Measurements from ENCODE around the gene REP15. TPM values are rescaled to one million over a fixed set of nuclear protein-coding genes. Genes with fewer than 3 reads are reported as not detected.

The REP15 gene
- total RNA-seq, 3 donors from 2014 or later (not counting 1 experiment from before 2014, with no cell fraction given), result not detected

GRCh38 chr12:27709212-27709931 lies 13.1 kb downstream of the REP15 start:
- H3K27ac Mint-ChIP-seq, result no peak overlapping the region

GRCh38 chr12:27709932-27710591 lies 13.8 kb downstream of the REP15 start:
- Mint-ChIP-seq H3K4me3 (peak overlapping the region; percentile 95), H3K4me1 (peaks cover 28 to 39% of the 10 kb centered on the region in 2 donors), H3K36me3 (no peaks in the 10 kb centered on the region), H3K9me3 (no peaks in the 10 kb centered on the region), H3K27me3 (ENCODE audit: low read depth in 2 of 2) (peaks cover 0 to 3% of the 10 kb centered on the region in 2 donors), H3K27ac (peak overlapping the region; percentile 90 to 94)
- peaks cover 2% of the 10 kb centered on the region for H3K27me3 ChIP-seq (ENCODE audit: control insufficient read depth, insufficient read depth, low read length)
- H3K4me3 ChIP-seq (ENCODE audit: low read length), result peak overlapping the region; percentile 97
- H3K4me1 ChIP-seq (ENCODE audit: control insufficient read depth, insufficient read depth, low read length), result peaks cover 12% of the 10 kb centered on the region
- H3K9me3 ChIP-seq (ENCODE audit: control insufficient read depth, insufficient read depth, low read length), result no peaks in the 10 kb centered on the region
- ATAC-seq (peak; percentile 22 to 46 (median 30)), DNase-seq (no peak)
- no peaks in the 10 kb centered on the region for H3K36me3 ChIP-seq (ENCODE audit: control insufficient read depth, insufficient read depth, low read length)
- WGBS (ENCODE audit: insufficient coverage), result 22% methylated on average over 23 of the region's 24 CpGs
- TF ChIP-seq CTCF (IDR thresholded peaks at IDR 0.05), result no peak
- H3K27ac ChIP-seq (ENCODE audit: low read length), result peak overlapping the region; percentile 73
- intact Hi-C loops (cut with micrococcal nuclease), result loop anchor here (2.0 kb wide), 1 partner anchor 185 kb away; the partner anchor contains the start of gene PPFIBP1

More at GRCh38 chr12:27709212-27709931, 13.1 kb downstream of the REP15 start:
- no peak for DNase-seq
- no peak for TF ChIP-seq CTCF (IDR thresholded peaks at IDR 0.05)
- H3K36me3 ChIP-seq (ENCODE audit: control insufficient read depth, insufficient read depth, low read length), result no peaks in the 10 kb centered on the region
- intact Hi-C loops (cut with micrococcal nuclease), result no loop called here
- H3K4me3 Mint-ChIP-seq, result peak overlapping the region; percentile 95
- WGBS (ENCODE audit: insufficient coverage), result 81% methylated on average over 12 of the region's 12 CpGs
- no peak overlapping the region for H3K27ac ChIP-seq (ENCODE audit: low read length)
- peaks cover 28 to 39% of the 10 kb centered on the region in 2 donors for H3K4me1 Mint-ChIP-seq
- H3K27me3 ChIP-seq (ENCODE audit: control insufficient read depth, insufficient read depth, low read length), result peaks cover 2% of the 10 kb centered on the region
- H3K9me3 ChIP-seq (ENCODE audit: control insufficient read depth, insufficient read depth, low read length), result no peaks in the 10 kb centered on the region
- H3K36me3 Mint-ChIP-seq, result no peaks in the 10 kb centered on the region
- no peaks in the 10 kb centered on the region for H3K9me3 Mint-ChIP-seq
- no peak for ATAC-seq
- peak overlapping the region; percentile 97 for H3K4me3 ChIP-seq (ENCODE audit: low read length)
- peaks cover 0 to 3% of the 10 kb centered on the region in 2 donors for H3K27me3 Mint-ChIP-seq (ENCODE audit: low read depth in 2 of 2)
- H3K4me1 ChIP-seq (ENCODE audit: control insufficient read depth, insufficient read depth, low read length), result peaks cover 12% of the 10 kb centered on the region

GRCh38 chr12:27710592-27711316 lies 14.5 kb downstream of the REP15 start, which contains the start of gene MRPS35:
Gene MRPS35, plus strand, starts transcription at chr12:27710832. Its CDS starts 12 bp downstream, at chr12:27710844.
- TF ChIP-seq CTCF (IDR thresholded peaks at IDR 0.05), result no peak
- Mint-ChIP-seq H3K9me3 (no peaks in the 10 kb centered on the region), H3K4me1 (peaks cover 28 to 39% of the 10 kb centered on the region in 2 donors), H3K27me3 (ENCODE audit: low read depth in 2 of 2) (peaks cover 0 to 3% of the 10 kb centered on the region in 2 donors), H3K4me3 (peak within 1 kb of the TSS; percentile 95), H3K27ac (peak within 1 kb of the TSS; percentile 90 to 94), H3K36me3 (no peaks in the 10 kb centered on the region)
- H3K27me3 ChIP-seq (ENCODE audit: control insufficient read depth, insufficient read depth, low read length), result peaks cover 2% of the 10 kb centered on the region
- H3K9me3 ChIP-seq (ENCODE audit: control insufficient read depth, insufficient read depth, low read length), result no peaks in the 10 kb centered on the region
- peak within 1 kb of the TSS; percentile 97 for H3K4me3 ChIP-seq (ENCODE audit: low read length)
- DNase-seq, result peak; percentile 88 to 95
- WGBS (ENCODE audit: insufficient coverage), result under 1% methylated on average over 46 of the region's 46 CpGs
- ATAC-seq, result peak; percentile 97 to 99 (median 98)
- H3K27ac ChIP-seq (ENCODE audit: low read length), result peak within 1 kb of the TSS; percentile 73
- peaks cover 12% of the 10 kb centered on the region for H3K4me1 ChIP-seq (ENCODE audit: control insufficient read depth, insufficient read depth, low read length)
- intact Hi-C loops (cut with micrococcal nuclease), result loop anchor here (2.0 kb wide), 1 partner anchor 186 kb away; the partner anchor contains the start of gene PPFIBP1
- H3K36me3 ChIP-seq (ENCODE audit: control insufficient read depth, insufficient read depth, low read length), result peaks cover 3% of the 10 kb centered on the region

All from natural killer cell (primary cell).